ENCODE data around the gene STX11. TPM values are rescaled to one million over a fixed set of nuclear protein-coding genes. Genes with fewer than 3 reads are reported as not detected.

STX11 gene
- total RNA-seq, 1 experiment from 2014 or later, result 0.17 TPM

DNA sequence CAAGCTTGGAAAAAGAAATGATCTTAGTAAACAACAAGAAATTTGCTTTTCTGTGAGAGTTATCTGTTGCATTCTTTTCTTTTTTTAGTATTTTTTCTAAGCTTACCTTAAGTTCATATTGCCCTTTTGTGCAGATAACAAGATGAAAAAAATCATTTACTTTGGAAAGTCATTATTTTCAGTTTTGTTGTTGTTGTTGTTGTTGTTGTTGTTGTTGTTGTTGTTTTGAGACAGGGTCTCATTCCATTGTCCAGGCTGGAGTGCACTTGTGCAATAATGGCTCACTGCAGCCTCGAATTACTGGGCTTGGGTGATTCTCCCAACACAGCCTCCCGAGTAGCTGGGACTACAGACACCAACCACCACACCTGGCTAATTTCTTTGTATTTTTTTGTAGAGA is 8.8 kb upstream of the STX11 start (continued):
- TF ChIP-seq, protein P1, sequence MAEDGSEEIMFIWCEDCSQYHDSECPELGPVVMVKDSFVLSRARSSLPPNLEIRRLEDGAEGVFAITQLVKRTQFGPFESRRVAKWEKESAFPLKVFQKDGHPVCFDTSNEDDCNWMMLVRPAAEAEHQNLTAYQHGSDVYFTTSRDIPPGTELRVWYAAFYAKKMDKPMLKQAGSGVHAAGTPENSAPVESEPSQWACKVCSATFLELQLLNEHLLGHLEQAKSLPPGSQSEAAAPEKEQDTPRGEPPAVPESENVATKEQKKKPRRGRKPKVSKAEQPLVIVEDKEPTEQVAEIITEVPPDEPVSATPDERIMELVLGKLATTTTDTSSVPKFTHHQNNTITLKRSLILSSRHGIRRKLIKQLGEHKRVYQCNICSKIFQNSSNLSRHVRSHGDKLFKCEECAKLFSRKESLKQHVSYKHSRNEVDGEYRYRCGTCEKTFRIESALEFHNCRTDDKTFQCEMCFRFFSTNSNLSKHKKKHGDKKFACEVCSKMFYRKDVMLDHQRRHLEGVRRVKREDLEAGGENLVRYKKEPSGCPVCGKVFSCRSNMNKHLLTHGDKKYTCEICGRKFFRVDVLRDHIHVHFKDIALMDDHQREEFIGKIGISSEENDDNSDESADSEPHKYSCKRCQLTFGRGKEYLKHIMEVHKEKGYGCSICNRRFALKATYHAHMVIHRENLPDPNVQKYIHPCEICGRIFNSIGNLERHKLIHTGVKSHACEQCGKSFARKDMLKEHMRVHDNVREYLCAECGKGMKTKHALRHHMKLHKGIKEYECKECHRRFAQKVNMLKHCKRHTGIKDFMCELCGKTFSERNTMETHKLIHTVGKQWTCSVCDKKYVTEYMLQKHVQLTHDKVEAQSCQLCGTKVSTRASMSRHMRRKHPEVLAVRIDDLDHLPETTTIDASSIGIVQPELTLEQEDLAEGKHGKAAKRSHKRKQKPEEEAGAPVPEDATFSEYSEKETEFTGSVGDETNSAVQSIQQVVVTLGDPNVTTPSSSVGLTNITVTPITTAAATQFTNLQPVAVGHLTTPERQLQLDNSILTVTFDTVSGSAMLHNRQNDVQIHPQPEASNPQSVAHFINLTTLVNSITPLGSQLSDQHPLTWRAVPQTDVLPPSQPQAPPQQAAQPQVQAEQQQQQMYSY (CRISPR knock-in tag; IDR thresholded peaks at IDR 0.05), result no peak
- TF ChIP-seq FOXK1 (CRISPR knock-in tag; IDR thresholded peaks at IDR 0.05) (no peak), ZNF219 (CRISPR knock-in tag; IDR thresholded peaks at IDR 0.05; ENCODE audit: borderline replicate concordance) (no peak)

DNA sequence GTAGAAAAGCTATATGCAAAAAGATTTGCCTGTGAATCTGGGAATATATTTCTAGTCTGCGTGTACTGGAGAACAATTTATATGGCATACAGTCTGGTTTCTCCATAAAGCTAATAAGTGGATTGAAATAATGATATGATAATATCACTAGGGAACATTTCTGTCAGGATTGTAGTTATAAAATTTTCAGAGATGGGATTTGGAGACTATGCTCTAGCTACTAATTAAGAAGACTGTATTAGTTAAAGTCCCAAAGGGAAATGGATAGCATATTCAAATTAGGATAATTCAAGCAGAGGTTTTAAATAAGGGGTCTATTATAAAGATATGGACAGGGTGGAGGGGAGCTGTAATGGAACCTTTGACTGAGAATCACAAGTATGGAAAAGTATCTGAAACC is 7.2 kb upstream of the STX11 start:
- H3K9me3 Mint-ChIP-seq, result no peaks in the 10 kb centered on the region
- peaks cover 21% of the 10 kb centered on the region for H3K27me3 Mint-ChIP-seq (ENCODE audit: low read depth)
- no peak overlapping the region for H3K27ac Mint-ChIP-seq
- no peaks in the 10 kb centered on the region for H3K36me3 Mint-ChIP-seq
- TF ChIP-seq, protein P2, sequence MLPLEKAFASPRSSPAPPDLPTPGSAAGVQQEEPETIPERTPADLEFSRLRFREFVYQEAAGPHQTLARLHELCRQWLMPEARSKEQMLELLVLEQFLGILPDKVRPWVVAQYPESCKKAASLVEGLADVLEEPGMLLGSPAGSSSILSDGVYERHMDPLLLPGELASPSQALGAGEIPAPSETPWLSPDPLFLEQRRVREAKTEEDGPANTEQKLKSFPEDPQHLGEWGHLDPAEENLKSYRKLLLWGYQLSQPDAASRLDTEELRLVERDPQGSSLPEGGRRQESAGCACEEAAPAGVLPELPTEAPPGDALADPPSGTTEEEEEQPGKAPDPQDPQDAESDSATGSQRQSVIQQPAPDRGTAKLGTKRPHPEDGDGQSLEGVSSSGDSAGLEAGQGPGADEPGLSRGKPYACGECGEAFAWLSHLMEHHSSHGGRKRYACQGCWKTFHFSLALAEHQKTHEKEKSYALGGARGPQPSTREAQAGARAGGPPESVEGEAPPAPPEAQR (CRISPR knock-in tag; IDR thresholded peaks at IDR 0.05), result no peak
- TF ChIP-seq, protein P3, sequence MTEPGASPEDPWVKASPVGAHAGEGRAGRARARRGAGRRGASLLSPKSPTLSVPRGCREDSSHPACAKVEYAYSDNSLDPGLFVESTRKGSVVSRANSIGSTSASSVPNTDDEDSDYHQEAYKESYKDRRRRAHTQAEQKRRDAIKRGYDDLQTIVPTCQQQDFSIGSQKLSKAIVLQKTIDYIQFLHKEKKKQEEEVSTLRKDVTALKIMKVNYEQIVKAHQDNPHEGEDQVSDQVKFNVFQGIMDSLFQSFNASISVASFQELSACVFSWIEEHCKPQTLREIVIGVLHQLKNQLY (CRISPR knock-in tag; IDR thresholded peaks at IDR 0.05), result no peak
- TF ChIP-seq OVOL2 (CRISPR knock-in tag; IDR thresholded peaks at IDR 0.05; ENCODE audit: borderline replicate concordance) (no peak), SOX15 (CRISPR knock-in tag; IDR thresholded peaks at IDR 0.05) (no peak), SMAD3 (CRISPR knock-in tag; IDR thresholded peaks at IDR 0.05; ENCODE audit: borderline replicate concordance) (no peak), TEAD1 (CRISPR knock-in tag; IDR thresholded peaks at IDR 0.05) (no peak), JUN (CRISPR knock-in tag; IDR thresholded peaks at IDR 0.05) (no peak)
- ChIA-PET CTCF (interaction anchor here (1.0 kb wide), 1 partner anchor 76 kb away, joined by 3 read pairs; no protein-coding TSS in a partner anchor), POLR2A (no interaction called here)
- H3K4me3 Mint-ChIP-seq, result no peak overlapping the region
- no peak for DNase-seq (ENCODE audit: low spot score)
- no peaks in the 10 kb centered on the region for H3K4me1 Mint-ChIP-seq
- ATAC-seq, result no peak

DNA sequence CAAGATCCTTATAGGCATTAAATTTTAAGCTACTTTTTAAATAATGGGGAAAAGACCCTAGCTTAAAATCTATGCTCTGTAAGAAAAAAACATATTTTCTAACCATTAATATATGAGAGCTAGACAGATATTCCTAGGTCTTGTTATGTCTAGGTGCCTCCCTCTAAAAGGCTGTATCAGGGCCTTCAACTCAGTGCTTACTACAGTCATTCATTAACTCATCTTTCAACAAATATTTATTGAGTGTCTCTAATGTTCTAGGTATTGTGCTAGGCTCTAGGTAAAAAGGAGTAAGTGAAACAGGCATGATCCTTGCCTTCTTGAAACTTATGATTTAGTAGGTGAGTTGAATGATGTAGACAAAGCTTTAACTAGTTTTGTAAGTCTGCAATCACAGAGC is 6.4 kb upstream of the STX11 start:
- ATAC-seq, result no peak
- Mint-ChIP-seq H3K9me3 (no peaks in the 10 kb centered on the region), H3K27ac (no peak overlapping the region), H3K4me1 (no peaks in the 10 kb centered on the region), H3K36me3 (no peaks in the 10 kb centered on the region), H3K4me3 (no peak overlapping the region), H3K27me3 (ENCODE audit: low read depth) (peaks cover 29% of the 10 kb centered on the region)
- ChIA-PET CTCF (no interaction called here), POLR2A (no interaction called here)
- TF ChIP-seq, protein P4, sequence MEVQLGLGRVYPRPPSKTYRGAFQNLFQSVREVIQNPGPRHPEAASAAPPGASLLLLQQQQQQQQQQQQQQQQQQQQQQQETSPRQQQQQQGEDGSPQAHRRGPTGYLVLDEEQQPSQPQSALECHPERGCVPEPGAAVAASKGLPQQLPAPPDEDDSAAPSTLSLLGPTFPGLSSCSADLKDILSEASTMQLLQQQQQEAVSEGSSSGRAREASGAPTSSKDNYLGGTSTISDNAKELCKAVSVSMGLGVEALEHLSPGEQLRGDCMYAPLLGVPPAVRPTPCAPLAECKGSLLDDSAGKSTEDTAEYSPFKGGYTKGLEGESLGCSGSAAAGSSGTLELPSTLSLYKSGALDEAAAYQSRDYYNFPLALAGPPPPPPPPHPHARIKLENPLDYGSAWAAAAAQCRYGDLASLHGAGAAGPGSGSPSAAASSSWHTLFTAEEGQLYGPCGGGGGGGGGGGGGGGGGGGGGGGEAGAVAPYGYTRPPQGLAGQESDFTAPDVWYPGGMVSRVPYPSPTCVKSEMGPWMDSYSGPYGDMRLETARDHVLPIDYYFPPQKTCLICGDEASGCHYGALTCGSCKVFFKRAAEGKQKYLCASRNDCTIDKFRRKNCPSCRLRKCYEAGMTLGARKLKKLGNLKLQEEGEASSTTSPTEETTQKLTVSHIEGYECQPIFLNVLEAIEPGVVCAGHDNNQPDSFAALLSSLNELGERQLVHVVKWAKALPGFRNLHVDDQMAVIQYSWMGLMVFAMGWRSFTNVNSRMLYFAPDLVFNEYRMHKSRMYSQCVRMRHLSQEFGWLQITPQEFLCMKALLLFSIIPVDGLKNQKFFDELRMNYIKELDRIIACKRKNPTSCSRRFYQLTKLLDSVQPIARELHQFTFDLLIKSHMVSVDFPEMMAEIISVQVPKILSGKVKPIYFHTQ (CRISPR knock-in tag; IDR thresholded peaks at IDR 0.05), result no peak
- TF ChIP-seq ZNF219 (CRISPR knock-in tag; IDR thresholded peaks at IDR 0.05; ENCODE audit: borderline replicate concordance) (no peak), CREB1 (CRISPR knock-in tag; IDR thresholded peaks at IDR 0.05) (no peak), ESRRA (CRISPR knock-in tag; IDR thresholded peaks at IDR 0.05; ENCODE audit: borderline replicate concordance) (no peak), NR1H2 (CRISPR knock-in tag; IDR thresholded peaks at IDR 0.05) (no peak)
- TF ChIP-seq, protein P5, sequence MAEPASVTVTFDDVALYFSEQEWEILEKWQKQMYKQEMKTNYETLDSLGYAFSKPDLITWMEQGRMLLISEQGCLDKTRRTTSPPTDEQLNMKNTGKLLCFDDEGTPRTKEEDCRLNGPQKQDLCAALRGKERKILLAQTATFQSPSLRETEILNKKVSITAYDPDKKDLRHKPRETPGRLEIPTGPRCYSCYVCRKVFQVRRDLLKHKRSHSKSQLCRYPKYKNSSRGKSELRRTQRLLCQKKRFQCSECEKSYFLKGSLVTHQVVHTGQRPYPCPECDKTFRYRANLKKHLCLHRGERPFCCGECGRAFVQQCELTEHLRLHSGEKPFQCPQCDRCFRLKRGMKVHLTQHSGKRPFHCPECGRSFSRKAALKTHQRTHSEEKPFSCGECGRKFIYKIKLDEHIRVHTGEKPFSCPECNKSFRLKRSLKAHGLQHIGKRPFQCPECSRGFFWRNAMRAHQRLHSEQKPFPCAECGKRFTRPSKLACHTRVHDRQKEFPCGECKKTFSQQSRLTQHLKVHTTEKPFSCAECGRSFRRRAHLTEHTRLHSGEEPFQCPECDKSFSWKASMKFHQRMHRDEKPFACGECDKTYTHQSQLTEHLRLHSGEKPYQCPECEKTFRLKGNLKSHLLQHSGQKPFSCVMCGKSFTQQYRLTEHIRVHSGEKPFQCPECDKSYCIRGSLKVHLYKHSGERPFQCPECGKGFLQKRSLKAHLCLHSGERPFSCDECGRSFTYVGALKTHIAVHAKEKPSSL (CRISPR knock-in tag; conservative IDR thresholded peaks at IDR 0.05), result no peak
- TF ChIP-seq, protein P6, sequence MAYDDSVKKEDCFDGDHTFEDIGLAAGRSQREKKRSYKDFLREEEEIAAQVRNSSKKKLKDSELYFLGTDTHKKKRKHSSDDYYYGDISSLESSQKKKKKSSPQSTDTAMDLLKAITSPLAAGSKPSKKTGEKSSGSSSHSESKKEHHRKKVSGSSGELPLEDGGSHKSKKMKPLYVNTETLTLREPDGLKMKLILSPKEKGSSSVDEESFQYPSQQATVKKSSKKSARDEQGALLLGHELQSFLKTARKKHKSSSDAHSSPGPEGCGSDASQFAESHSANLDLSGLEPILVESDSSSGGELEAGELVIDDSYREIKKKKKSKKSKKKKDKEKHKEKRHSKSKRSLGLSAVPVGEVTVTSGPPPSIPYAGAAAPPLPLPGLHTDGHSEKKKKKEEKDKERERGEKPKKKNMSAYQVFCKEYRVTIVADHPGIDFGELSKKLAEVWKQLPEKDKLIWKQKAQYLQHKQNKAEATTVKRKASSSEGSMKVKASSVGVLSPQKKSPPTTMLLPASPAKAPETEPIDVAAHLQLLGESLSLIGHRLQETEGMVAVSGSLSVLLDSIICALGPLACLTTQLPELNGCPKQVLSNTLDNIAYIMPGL (CRISPR knock-in tag; IDR thresholded peaks at IDR 0.05), result no peak
- DNase-seq (ENCODE audit: low spot score), result no peak
